Measurements from ENCODE around the gene IL2RG. TPM values are rescaled to one million over a fixed set of nuclear protein-coding genes. Genes with fewer than 3 reads are reported as not detected.

The IL2RG gene
- total RNA-seq, 1 experiment from 2014 or later = 2.8 TPM

- peaks cover 5% of the 10 kb centered on the region for H3K4me1 ChIP-seq (ENCODE audit: insufficient read depth, low read length, poor library complexity, severe bottlenecking)
- no peaks in the 10 kb centered on the region for H3K27me3 ChIP-seq (replicated peaks; ENCODE audit: insufficient read depth, low read depth, low read length, poor library complexity)
- H3K27ac ChIP-seq (ENCODE audit: low read depth, low read length, poor library complexity, severe bottlenecking) = peak overlapping the region; percentile 34
- TF ChIP-seq CTCF (conservative IDR thresholded peaks at IDR 0.05; ENCODE audit: low read depth, low read length) = no peak
- no peak for TF ChIP-seq EZH2 (IDR thresholded peaks at IDR 0.05; ENCODE audit: borderline replicate concordance, low read depth, low read length, poor library complexity, severe bottlenecking)
- peak; percentile 10 for DNase-seq (ENCODE audit: low spot score)
- intact Hi-C loops (cut with micrococcal nuclease; ENCODE audit: unreplicated experiment) = no loop called here
- ChIA-PET POLR2A (ENCODE audit: low non-redundant PET) (interaction anchor here (0.6 kb wide), 1 partner anchor 88 kb away, joined by 5 read pairs; no protein-coding TSS in a partner anchor), CTCF (no interaction called here)
- BruUV-seq (replicated peaks) = no TSS peak
- no peaks in the 10 kb centered on the region for H3K9me3 ChIP-seq (ENCODE audit: low read depth, low read length, poor library complexity, severe bottlenecking)
- no peaks in the 10 kb centered on the region for H3K36me3 ChIP-seq (ENCODE audit: insufficient read depth, low read length, poor library complexity, severe bottlenecking)
- H3K4me3 ChIP-seq (ENCODE audit: low read depth, low read length, poor library complexity, severe bottlenecking) = peak overlapping the region; percentile 78
Measured at GRCh38 chrX:71067712-71068043, 43.7 kb downstream of the IL2RG start.

- Histone ChIP-seq H3K9me3 (ENCODE audit: low read depth, low read length, poor library complexity, severe bottlenecking) (no peaks in the 10 kb centered on the region), H3K27me3 (replicated peaks; ENCODE audit: insufficient read depth, low read depth, low read length, poor library complexity) (no peaks in the 10 kb centered on the region), H3K4me1 (ENCODE audit: insufficient read depth, low read length, poor library complexity, severe bottlenecking) (peaks cover 5% of the 10 kb centered on the region), H3K4me3 (ENCODE audit: low read depth, low read length, poor library complexity, severe bottlenecking) (peak overlapping the region; percentile 78), H3K36me3 (ENCODE audit: insufficient read depth, low read length, poor library complexity, severe bottlenecking) (no peaks in the 10 kb centered on the region), H3K27ac (ENCODE audit: low read depth, low read length, poor library complexity, severe bottlenecking) (no peak overlapping the region)
- no peak for DNase-seq (ENCODE audit: low spot score)
- POLR2A ChIA-PET (ENCODE audit: low non-redundant PET) = interaction anchor here (0.6 kb wide), 1 partner anchor 87 kb away, joined by 5 read pairs; no protein-coding TSS in a partner anchor
- intact Hi-C loops (cut with micrococcal nuclease; ENCODE audit: unreplicated experiment) = no loop called here
- BruUV-seq (replicated peaks) = TSS peak; percentile 55
- CTCF ChIA-PET = no interaction called here
- no peak for TF ChIP-seq CTCF (conservative IDR thresholded peaks at IDR 0.05; ENCODE audit: low read depth, low read length)
- no peak for TF ChIP-seq EZH2 (IDR thresholded peaks at IDR 0.05; ENCODE audit: borderline replicate concordance, low read depth, low read length, poor library complexity, severe bottlenecking)
Measured at GRCh38 chrX:71067089-71067488, 44.3 kb downstream of the IL2RG start.

GRCh38 chrX:71060127-71060526, 51.2 kb downstream of the IL2RG start:
- no peak for TF ChIP-seq CTCF (conservative IDR thresholded peaks at IDR 0.05; ENCODE audit: low read depth, low read length)
- TF ChIP-seq EZH2 (IDR thresholded peaks at IDR 0.05; ENCODE audit: borderline replicate concordance, low read depth, low read length, poor library complexity, severe bottlenecking) = no peak
- no peaks in the 10 kb centered on the region for H3K27me3 ChIP-seq (replicated peaks; ENCODE audit: insufficient read depth, low read depth, low read length, poor library complexity)
- no peak for DNase-seq (ENCODE audit: low spot score)
- CTCF ChIA-PET = no interaction called here
- H3K9me3 ChIP-seq (ENCODE audit: low read depth, low read length, poor library complexity, severe bottlenecking) = no peaks in the 10 kb centered on the region
- POLR2A ChIA-PET (ENCODE audit: low non-redundant PET) = no interaction called here
- H3K36me3 ChIP-seq (ENCODE audit: insufficient read depth, low read length, poor library complexity, severe bottlenecking) = no peaks in the 10 kb centered on the region
- no peaks in the 10 kb centered on the region for H3K4me1 ChIP-seq (ENCODE audit: insufficient read depth, low read length, poor library complexity, severe bottlenecking)
- no peak overlapping the region for H3K4me3 ChIP-seq (ENCODE audit: low read depth, low read length, poor library complexity, severe bottlenecking)
- no TSS peak for BruUV-seq (replicated peaks)
- intact Hi-C loops (cut with micrococcal nuclease; ENCODE audit: unreplicated experiment) = no loop called here
- no peak overlapping the region for H3K27ac ChIP-seq (ENCODE audit: low read depth, low read length, poor library complexity, severe bottlenecking)
